ENCODE results near the gene GNAS. TPM values are rescaled to one million over a fixed set of nuclear protein-coding genes. Genes with fewer than 3 reads are reported as not detected.

GNAS gene
- total RNA-seq, 2 experiments from 2014 or later, result 638 to 913 TPM

DNA sequence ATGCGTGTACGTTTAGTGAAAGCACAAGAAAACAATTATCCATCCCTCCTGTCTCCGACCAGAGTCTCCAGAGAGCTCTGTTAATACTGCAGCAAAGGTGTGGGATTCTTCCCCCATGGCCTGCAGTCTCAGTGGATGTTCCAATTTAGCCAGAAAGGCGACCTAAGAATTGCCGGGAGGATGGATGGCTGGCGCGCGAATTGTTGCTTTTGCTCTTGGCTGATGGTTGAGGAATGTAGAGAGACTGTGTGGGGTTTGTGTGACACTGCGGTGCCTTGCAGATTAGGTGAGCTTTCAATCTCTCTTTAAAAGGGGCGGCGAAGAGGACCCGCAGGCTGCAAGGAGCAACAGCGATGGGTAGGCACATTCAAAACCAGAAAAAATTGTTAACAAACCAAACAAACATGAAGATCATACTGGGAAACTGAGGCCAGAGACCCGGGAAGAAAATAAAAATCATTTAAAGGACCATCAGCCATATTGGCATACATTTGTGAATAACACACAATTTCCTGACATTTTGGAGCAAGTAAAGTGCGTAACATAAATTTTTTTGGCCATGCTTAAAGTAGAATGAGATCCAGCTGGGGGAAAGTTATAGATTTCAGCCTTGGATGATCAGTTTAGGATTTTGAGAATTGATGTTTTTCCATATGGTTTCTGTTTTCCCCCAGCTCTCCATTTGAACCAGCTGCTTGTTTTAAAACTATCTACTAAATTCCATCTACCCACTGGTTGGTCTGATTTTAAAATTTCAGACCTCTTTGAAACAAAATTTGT, 46.3 kb downstream of the GNAS start:
- ChIA-PET CTCF (ENCODE audit: unreplicated experiment) (no interaction called here), POLR2A (interaction anchor here (0.7 to 2.3 kb wide), 2 partner anchors 8 to 11 kb away, joined by 3 to 10 read pairs; no protein-coding TSS in a partner anchor)
- Histone ChIP-seq H3K4me1 (ENCODE audit: insufficient read depth, low read length, poor library complexity, severe bottlenecking) (peaks cover 21% of the 10 kb centered on the region), H3K36me3 (ENCODE audit: insufficient read depth, low read length) (peaks cover 99% of the 10 kb centered on the region), H3K4me3 (ENCODE audit: low read depth, low read length, poor library complexity, severe bottlenecking) (no peak overlapping the region), H3K9me3 (ENCODE audit: low read length) (no peaks in the 10 kb centered on the region), H3K9me2 (ENCODE audit: insufficient read depth, low read length) (no peaks in the 10 kb centered on the region), H3K79me2 (ENCODE audit: insufficient read depth, low read depth, low read length) (peaks cover 97% of the 10 kb centered on the region), H4K20me1 (ENCODE audit: insufficient read depth, low read length) (peaks cover 29% of the 10 kb centered on the region), H3K27ac (ENCODE audit: low read depth, low read length, poor library complexity, severe bottlenecking) (no peak overlapping the region), H2AFZ (ENCODE audit: low read length) (no peak overlapping the region), H3K4me2 (ENCODE audit: low read length) (no peak overlapping the region)
- no TSS peak for BruUV-seq (replicated peaks)
- intact Hi-C loops (cut with micrococcal nuclease; ENCODE audit: unreplicated experiment), result no loop called here
- TF ChIP-seq, protein P1, sequence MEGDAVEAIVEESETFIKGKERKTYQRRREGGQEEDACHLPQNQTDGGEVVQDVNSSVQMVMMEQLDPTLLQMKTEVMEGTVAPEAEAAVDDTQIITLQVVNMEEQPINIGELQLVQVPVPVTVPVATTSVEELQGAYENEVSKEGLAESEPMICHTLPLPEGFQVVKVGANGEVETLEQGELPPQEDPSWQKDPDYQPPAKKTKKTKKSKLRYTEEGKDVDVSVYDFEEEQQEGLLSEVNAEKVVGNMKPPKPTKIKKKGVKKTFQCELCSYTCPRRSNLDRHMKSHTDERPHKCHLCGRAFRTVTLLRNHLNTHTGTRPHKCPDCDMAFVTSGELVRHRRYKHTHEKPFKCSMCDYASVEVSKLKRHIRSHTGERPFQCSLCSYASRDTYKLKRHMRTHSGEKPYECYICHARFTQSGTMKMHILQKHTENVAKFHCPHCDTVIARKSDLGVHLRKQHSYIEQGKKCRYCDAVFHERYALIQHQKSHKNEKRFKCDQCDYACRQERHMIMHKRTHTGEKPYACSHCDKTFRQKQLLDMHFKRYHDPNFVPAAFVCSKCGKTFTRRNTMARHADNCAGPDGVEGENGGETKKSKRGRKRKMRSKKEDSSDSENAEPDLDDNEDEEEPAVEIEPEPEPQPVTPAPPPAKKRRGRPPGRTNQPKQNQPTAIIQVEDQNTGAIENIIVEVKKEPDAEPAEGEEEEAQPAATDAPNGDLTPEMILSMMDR (conservative IDR thresholded peaks at IDR 0.05; ENCODE audit: low read length), result no peak
- TF ChIP-seq EZH2phosphoT487 (IDR thresholded peaks at IDR 0.05; ENCODE audit: borderline replicate concordance, low read depth, low read length), result no peak
- DNase-seq (ENCODE audit: low spot score), result no peak

- Histone ChIP-seq H3K4me3 (ENCODE audit: low read depth, low read length, poor library complexity, severe bottlenecking) (no peak overlapping the region), H4K20me1 (ENCODE audit: insufficient read depth, low read length) (peaks cover 22% of the 10 kb centered on the region), H3K4me1 (ENCODE audit: insufficient read depth, low read length, poor library complexity, severe bottlenecking) (peaks cover 14% of the 10 kb centered on the region), H3K36me3 (ENCODE audit: insufficient read depth, low read length) (peaks cover 98% of the 10 kb centered on the region), H3K79me2 (ENCODE audit: insufficient read depth, low read depth, low read length) (peaks cover 97% of the 10 kb centered on the region), H3K4me2 (ENCODE audit: low read length) (no peak overlapping the region), H3K9me2 (ENCODE audit: insufficient read depth, low read length) (no peaks in the 10 kb centered on the region), H3K27ac (ENCODE audit: low read depth, low read length, poor library complexity, severe bottlenecking) (no peak overlapping the region), H3K9me3 (ENCODE audit: low read length) (no peaks in the 10 kb centered on the region), H2AFZ (ENCODE audit: low read length) (no peak overlapping the region)
- CTCF ChIA-PET (ENCODE audit: unreplicated experiment), result no interaction called here
- BruUV-seq (replicated peaks), result no TSS peak
- intact Hi-C loops (cut with micrococcal nuclease; ENCODE audit: unreplicated experiment), result no loop called here
- DNase-seq (ENCODE audit: low spot score), result no peak
- POLR2A ChIA-PET, result no interaction called here
- TF ChIP-seq, protein P1 (conservative IDR thresholded peaks at IDR 0.05; ENCODE audit: low read length), result no peak
- no peak for TF ChIP-seq EZH2phosphoT487 (IDR thresholded peaks at IDR 0.05; ENCODE audit: borderline replicate concordance, low read depth, low read length)
Observed at GRCh38 chr20:58899512-58899911, 47.0 kb downstream of the GNAS start.

DNA sequence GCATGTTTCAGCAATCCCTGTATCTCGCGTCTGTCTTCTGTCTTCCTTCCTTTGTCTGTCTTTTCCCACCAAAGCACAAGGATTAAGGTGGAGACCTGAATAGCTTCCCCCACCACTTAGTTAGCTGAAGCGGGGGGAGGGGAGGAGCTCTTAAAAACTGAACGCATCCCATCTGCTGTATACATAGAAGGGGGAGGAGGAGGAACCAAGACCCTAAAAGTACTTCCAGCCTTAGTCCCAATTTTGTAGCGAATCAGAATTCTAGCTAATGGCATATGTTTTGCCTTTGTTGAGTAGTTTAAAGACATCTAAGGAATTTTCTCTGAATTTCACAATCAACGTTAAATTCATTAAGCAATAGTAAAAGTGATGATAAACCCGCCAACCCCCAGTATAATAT, 47.9 kb downstream of the GNAS start:
- TSS peak; percentile 2 for BruUV-seq (replicated peaks)
- ChIA-PET POLR2A (interaction anchor here (0.6 to 0.7 kb wide), 3 partner anchors 38 to 591 kb away, joined by 3 to 5 read pairs (median 3); no protein-coding TSS in a partner anchor), CTCF (ENCODE audit: unreplicated experiment) (no interaction called here)
- Histone ChIP-seq H3K27ac (ENCODE audit: low read depth, low read length, poor library complexity, severe bottlenecking) (no peak overlapping the region), H3K9me3 (ENCODE audit: low read length) (no peaks in the 10 kb centered on the region), H4K20me1 (ENCODE audit: insufficient read depth, low read length) (peaks cover 13% of the 10 kb centered on the region), H3K4me3 (ENCODE audit: low read depth, low read length, poor library complexity, severe bottlenecking) (no peak overlapping the region), H3K4me1 (ENCODE audit: insufficient read depth, low read length, poor library complexity, severe bottlenecking) (peaks cover 7% of the 10 kb centered on the region), H3K79me2 (ENCODE audit: insufficient read depth, low read depth, low read length) (peaks cover 96% of the 10 kb centered on the region), H3K36me3 (ENCODE audit: insufficient read depth, low read length) (peaks cover 99% of the 10 kb centered on the region), H3K9me2 (ENCODE audit: insufficient read depth, low read length) (no peaks in the 10 kb centered on the region), H2AFZ (ENCODE audit: low read length) (no peak overlapping the region), H3K4me2 (ENCODE audit: low read length) (no peak overlapping the region)
- intact Hi-C loops (cut with micrococcal nuclease; ENCODE audit: unreplicated experiment), result no loop called here
- TF ChIP-seq EZH2phosphoT487 (IDR thresholded peaks at IDR 0.05; ENCODE audit: borderline replicate concordance, low read depth, low read length), result no peak
- no peak for DNase-seq (ENCODE audit: low spot score)

All from OCI-LY7 (cell line).